Panc1 (cell line): ENCODE results near the gene ATPAF2. TPM values are rescaled to one million over a fixed set of nuclear protein-coding genes. Genes with fewer than 3 reads are reported as not detected.

Experiments used
- ATAC-seq: fragments of 200-7000 bp; cut with Tn5 transposase; 2 replicates; pipeline ENCODE4 v1.9.1; 2020; ENCODE audit warnings: mild to moderate bottlenecking, moderate library complexity
- BruUV-seq: library from RNA; stranded (reverse); fragments of 400-500 nt; replicated peaks from 2 replicates; lab custom pipeline; 2021; lab: Mats Ljungman, UMichigan
- CTCF ChIA-PET: fragments of 300-600 bp; sonication (Branson Sonifier 250); formaldehyde crosslinking; loops from one replicate; lab custom pipeline; 2022; ENCODE audit warnings: antibody characterized with exemption; lab: Charles Lee
- POLR2A ChIA-PET: fragments of 300-600 bp; sonication (Branson Sonifier 250); formaldehyde crosslinking; loops from one replicate; lab custom pipeline; 2022; ENCODE audit warnings: antibody characterized with exemption; lab: Charles Lee
- DNase-seq: peaks from one replicate; pipeline ENCODE4 v3.0.0-alpha.2; 2010; ENCODE audit warnings: low read depth, low spot score
- H3K27ac ChIP-seq: 2 replicates; pipeline ENCODE4 v1.5.1; 2011; ENCODE audit warnings: mild to moderate bottlenecking, low read length, inconsistent platforms
- H3K27me3 ChIP-seq: fragments of 200-500 bp; sonication (Bioruptor generic); 2 replicates; pipeline ENCODE4 v1.6.0; 2014; ENCODE audit warnings: low read length, inconsistent platforms; ENCODE audit not compliant: control insufficient read depth, insufficient read depth
- H3K36me3 ChIP-seq: fragments of 200-500 bp; sonication (Bioruptor generic); 2 replicates; pipeline ENCODE4 v1.5.1; 2014; ENCODE audit warnings: inconsistent platforms, mild to moderate bottlenecking, low read length, moderate library complexity; ENCODE audit not compliant: control insufficient read depth, insufficient read depth
- H3K4me1 ChIP-seq: 2 replicates; pipeline ENCODE4 v1.5.1; 2011; ENCODE audit warnings: inconsistent platforms, mild to moderate bottlenecking, low read length, moderate library complexity; ENCODE audit not compliant: control insufficient read depth, insufficient read depth
- H3K4me3 ChIP-seq, 2 experiments: 2 replicates each; pipeline ENCODE4 v1.5.1; 2011 to 2012; ENCODE audit warnings: low read depth in 2 of 2, low read length in 2 of 2, mild to moderate bottlenecking in 2 of 2, inconsistent platforms in 1 of 2, moderate library complexity in 1 of 2
- H3K9me3 ChIP-seq: fragments of 200-500 bp; sonication (Bioruptor generic); 2 replicates; pipeline ENCODE4 v1.5.1; 2014; ENCODE audit warnings: low read depth, mild to moderate bottlenecking, inconsistent platforms, low read length, moderate library complexity; ENCODE audit not compliant: control insufficient read depth, insufficient read depth
- POLR2AphosphoS5 ChIP-seq: IDR thresholded peaks from 2 replicates; pipeline ENCODE4 v1.6.1; 2012; ENCODE audit warnings: mild to moderate bottlenecking, low read depth, low read length, moderate library complexity
- SIN3A ChIP-seq: IDR thresholded peaks from 2 replicates; pipeline ENCODE4 v1.6.1; 2012; ENCODE audit warnings: low read depth, mild to moderate bottlenecking, low read length, moderate library complexity, borderline replicate concordance; ENCODE audit not compliant: insufficient read depth
- TCF7L2 ChIP-seq: IDR thresholded peaks from 2 replicates; pipeline ENCODE4 v1.6.1; 2011; ENCODE audit warnings: mild to moderate bottlenecking, low read depth, low read length, inconsistent platforms
- in situ Hi-C: cut with HindIII; loops from 2 replicates; pipeline ENCODE4 v1.10.0; 2016; ENCODE audit warnings: low sequenced_read_pairs, low pct_unique_long_range_greater_than_20kb
- intact Hi-C: fragments of 100-400 bp; cut with micrococcal nuclease; formaldehyde crosslinking; loops from one replicate; pipeline ENCODE4 v1.10.0; 2022; ENCODE audit not compliant: unreplicated experiment
- total RNA-seq: library from RNA; stranded (reverse); gene quantifications from one replicate; pipeline ENCODE4 v1.2.1, GENCODE V29; 2021; ENCODE audit not compliant: unreplicated experiment
- TF ChIP-seq, protein P1 (sequence below), 2 experiments: IDR thresholded peaks; 2 replicates each; pipeline ENCODE4 v1.6.1; 2011 to 2012; ENCODE audit warnings: low read depth in 2 of 2, control low read depth in 1 of 2, low read length in 1 of 2, mild to moderate bottlenecking in 1 of 2, moderate library complexity in 1 of 2; ENCODE audit not compliant: insufficient read depth in 1 of 2
- TF ChIP-seq, protein P2 (sequence below): fragments of 450-650 bp; IDR thresholded peaks from 2 replicates; pipeline ENCODE4 v1.5.1; 2017; ENCODE audit warnings: mild to moderate bottlenecking

ATPAF2 gene
- total RNA-seq, 1 experiment from 2014 or later: 22.3 TPM

DNA sequence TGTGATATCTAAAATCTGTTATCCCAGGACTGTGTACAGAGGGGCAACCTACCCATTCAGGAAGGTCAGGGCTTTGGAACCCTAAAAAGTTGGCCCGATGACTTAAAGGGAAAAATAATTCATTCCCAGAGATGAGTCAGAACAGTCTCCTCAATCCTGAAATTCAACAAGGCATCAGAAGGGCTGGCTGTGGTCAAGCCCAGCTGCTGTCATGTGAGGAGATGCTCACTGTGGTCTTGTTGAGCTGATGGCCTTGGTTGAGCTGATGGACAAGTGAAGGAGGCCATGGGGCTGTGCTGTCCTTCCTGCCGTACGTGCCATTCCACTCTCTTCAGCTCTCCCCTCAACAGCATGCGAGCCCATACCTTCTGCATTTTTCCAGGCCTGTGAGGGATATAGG, 27.9 kb upstream of the ATPAF2 start:
- in situ Hi-C loops (no loop called here), intact Hi-C loops (no loop called here)
- ChIA-PET CTCF (no interaction called here), POLR2A (no interaction called here)
- BruUV-seq: no TSS peak
- Histone ChIP-seq H3K9me3 (no peaks in the 10 kb centered on the region), H3K4me1 (peaks cover 5% of the 10 kb centered on the region; the same call in 1 of the 2 replicates), H3K27ac (no peak overlapping the region), H3K4me3 (no peak overlapping the region), H3K36me3 (peaks cover 2% of the 10 kb centered on the region; the same call in 1 of the 2 replicates), H3K27me3 (no peaks in the 10 kb centered on the region)
- DNase-seq (no peak), ATAC-seq (no peak)
- no peak for TF ChIP-seq POLR2AphosphoS5
- TF ChIP-seq, protein P1, sequence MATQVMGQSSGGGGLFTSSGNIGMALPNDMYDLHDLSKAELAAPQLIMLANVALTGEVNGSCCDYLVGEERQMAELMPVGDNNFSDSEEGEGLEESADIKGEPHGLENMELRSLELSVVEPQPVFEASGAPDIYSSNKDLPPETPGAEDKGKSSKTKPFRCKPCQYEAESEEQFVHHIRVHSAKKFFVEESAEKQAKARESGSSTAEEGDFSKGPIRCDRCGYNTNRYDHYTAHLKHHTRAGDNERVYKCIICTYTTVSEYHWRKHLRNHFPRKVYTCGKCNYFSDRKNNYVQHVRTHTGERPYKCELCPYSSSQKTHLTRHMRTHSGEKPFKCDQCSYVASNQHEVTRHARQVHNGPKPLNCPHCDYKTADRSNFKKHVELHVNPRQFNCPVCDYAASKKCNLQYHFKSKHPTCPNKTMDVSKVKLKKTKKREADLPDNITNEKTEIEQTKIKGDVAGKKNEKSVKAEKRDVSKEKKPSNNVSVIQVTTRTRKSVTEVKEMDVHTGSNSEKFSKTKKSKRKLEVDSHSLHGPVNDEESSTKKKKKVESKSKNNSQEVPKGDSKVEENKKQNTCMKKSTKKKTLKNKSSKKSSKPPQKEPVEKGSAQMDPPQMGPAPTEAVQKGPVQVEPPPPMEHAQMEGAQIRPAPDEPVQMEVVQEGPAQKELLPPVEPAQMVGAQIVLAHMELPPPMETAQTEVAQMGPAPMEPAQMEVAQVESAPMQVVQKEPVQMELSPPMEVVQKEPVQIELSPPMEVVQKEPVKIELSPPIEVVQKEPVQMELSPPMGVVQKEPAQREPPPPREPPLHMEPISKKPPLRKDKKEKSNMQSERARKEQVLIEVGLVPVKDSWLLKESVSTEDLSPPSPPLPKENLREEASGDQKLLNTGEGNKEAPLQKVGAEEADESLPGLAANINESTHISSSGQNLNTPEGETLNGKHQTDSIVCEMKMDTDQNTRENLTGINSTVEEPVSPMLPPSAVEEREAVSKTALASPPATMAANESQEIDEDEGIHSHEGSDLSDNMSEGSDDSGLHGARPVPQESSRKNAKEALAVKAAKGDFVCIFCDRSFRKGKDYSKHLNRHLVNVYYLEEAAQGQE (IDR thresholded peaks at IDR 0.05; ENCODE audit: insufficient read depth in 1 of 2, low read depth in 2 of 2, low read length in 1 of 2): no peak
- TF ChIP-seq, protein P2, sequence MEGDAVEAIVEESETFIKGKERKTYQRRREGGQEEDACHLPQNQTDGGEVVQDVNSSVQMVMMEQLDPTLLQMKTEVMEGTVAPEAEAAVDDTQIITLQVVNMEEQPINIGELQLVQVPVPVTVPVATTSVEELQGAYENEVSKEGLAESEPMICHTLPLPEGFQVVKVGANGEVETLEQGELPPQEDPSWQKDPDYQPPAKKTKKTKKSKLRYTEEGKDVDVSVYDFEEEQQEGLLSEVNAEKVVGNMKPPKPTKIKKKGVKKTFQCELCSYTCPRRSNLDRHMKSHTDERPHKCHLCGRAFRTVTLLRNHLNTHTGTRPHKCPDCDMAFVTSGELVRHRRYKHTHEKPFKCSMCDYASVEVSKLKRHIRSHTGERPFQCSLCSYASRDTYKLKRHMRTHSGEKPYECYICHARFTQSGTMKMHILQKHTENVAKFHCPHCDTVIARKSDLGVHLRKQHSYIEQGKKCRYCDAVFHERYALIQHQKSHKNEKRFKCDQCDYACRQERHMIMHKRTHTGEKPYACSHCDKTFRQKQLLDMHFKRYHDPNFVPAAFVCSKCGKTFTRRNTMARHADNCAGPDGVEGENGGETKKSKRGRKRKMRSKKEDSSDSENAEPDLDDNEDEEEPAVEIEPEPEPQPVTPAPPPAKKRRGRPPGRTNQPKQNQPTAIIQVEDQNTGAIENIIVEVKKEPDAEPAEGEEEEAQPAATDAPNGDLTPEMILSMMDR: no peak
- no peak for TF ChIP-seq TCF7L2

DNA sequence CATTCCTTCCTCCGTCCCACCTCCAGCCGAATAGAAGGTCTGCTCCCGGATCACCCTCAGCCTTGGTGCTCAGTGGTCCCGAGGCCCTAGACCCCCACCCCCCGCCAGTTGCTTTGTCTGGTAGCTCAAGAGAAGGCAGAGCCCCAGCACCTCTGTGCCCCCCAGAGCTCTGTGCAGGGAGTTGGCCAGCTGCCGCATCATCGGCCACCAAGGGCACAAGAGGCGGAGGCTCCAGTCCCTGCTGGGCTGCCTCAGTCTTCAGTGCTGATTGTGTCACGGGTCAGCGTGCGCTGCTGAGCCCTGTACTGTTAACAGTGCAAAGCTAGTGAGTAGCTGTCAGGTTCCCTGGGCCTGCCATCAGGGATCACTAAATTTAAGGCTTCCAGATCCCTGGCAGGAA, 26.6 kb upstream of the ATPAF2 start:
- DNase-seq (no peak), ATAC-seq (no peak)
- CTCF ChIA-PET: no interaction called here
- no peak for TF ChIP-seq POLR2AphosphoS5
- intact Hi-C loops: no loop called here
- Histone ChIP-seq H3K9me3 (no peaks in the 10 kb centered on the region), H3K27ac (no peak overlapping the region), H3K4me1 (no peaks in the 10 kb centered on the region), H3K36me3 (peaks cover 4% of the 10 kb centered on the region; the same call in 1 of the 2 replicates), H3K27me3 (no peaks in the 10 kb centered on the region), H3K4me3 (no peak overlapping the region)
- BruUV-seq: no TSS peak
- in situ Hi-C loops: no loop called here
- POLR2A ChIA-PET: interaction anchor here (0.7 kb wide), 1 partner anchor 152 kb away, joined by 10 read pairs; no protein-coding TSS in a partner anchor

DNA sequence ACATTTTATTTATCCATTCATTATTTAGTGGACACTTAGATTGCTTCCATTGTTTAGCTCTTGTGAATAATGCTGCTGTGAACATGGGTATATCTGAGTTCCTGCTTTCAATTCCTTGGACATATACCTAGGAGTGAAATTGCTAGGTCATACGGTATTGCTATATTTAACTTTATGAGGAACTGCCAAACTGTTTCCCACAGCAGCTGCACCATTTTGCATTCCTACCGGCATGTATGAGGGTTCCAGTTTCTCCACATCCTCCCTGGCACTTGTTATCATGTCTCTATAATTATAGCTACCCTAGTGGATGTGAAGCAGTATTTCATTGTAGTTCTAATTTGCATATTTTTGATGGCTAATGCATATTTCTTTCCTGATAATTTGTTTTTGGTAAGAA, 25.1 kb upstream of the ATPAF2 start:
- Histone ChIP-seq H3K27me3 (no peaks in the 10 kb centered on the region), H3K36me3 (peaks cover 5% of the 10 kb centered on the region), H3K4me1 (no peaks in the 10 kb centered on the region), H3K9me3 (no peaks in the 10 kb centered on the region), H3K27ac (no peak overlapping the region), H3K4me3 (no peak overlapping the region)
- no peak for DNase-seq
- POLR2A ChIA-PET: no interaction called here
- CTCF ChIA-PET: no interaction called here
- TF ChIP-seq, protein P2: no peak
- TF ChIP-seq POLR2AphosphoS5 (no peak), TCF7L2 (no peak), SIN3A (no peak)
- TF ChIP-seq, protein P1 (IDR thresholded peaks at IDR 0.05; ENCODE audit: insufficient read depth in 1 of 2, low read depth in 2 of 2, low read length in 1 of 2): no peak
- in situ Hi-C loops: no loop called here
- no TSS peak for BruUV-seq
- ATAC-seq: no peak
- intact Hi-C loops: no loop called here
